ENCODE measurements around the gene CEP97.

CEP97 gene

GRCh38 chr3:101811875-101812274 is 87.5 kb downstream of the CEP97 start:
- DNase-seq (ENCODE audit: low read depth in 4 of 4, low spot score in 1 of 4) = no peak

- no peak for DNase-seq (ENCODE audit: low read depth in 4 of 4, low spot score in 1 of 4)
Observed at GRCh38 chr3:101812895-101813294, 88.5 kb downstream of the CEP97 start.

- DNase-seq (ENCODE audit: low read depth in 4 of 4, low spot score in 1 of 4) = no peak
Observed at GRCh38 chr3:101813817-101814440, 89.5 kb downstream of the CEP97 start.

GRCh38 chr3:101814835-101815234 is 90.4 kb downstream of the CEP97 start:
- DNase-seq (ENCODE audit: low read depth in 4 of 4, low spot score in 1 of 4) = no peak

GRCh38 chr3:101816215-101817149 is 92.1 kb downstream of the CEP97 start:
- DNase-seq (ENCODE audit: low read depth in 4 of 4, low spot score in 1 of 4) = no peak

GRCh38 chr3:101817992-101818391 is 93.6 kb downstream of the CEP97 start:
- no peak for DNase-seq (ENCODE audit: low read depth in 4 of 4, low spot score in 1 of 4)

- DNase-seq (ENCODE audit: low read depth in 4 of 4, low spot score in 1 of 4) = no peak
Observed at GRCh38 chr3:101819649-101820206, 95.3 kb downstream of the CEP97 start.
